HG02970 (cell line): ENCODE data around the gene PDPK1.

Source experiments
- ATAC-seq: cut with Tn5 transposase; IDR thresholded peaks from one replicate; pipeline ENCODE4 v1.9.1; 2021; ENCODE audit warnings: mild to moderate bottlenecking, moderate library complexity, moderate number of reproducible peaks; ENCODE audit not compliant: unreplicated experiment, low FRiP score

Gene PDPK1

DNA sequence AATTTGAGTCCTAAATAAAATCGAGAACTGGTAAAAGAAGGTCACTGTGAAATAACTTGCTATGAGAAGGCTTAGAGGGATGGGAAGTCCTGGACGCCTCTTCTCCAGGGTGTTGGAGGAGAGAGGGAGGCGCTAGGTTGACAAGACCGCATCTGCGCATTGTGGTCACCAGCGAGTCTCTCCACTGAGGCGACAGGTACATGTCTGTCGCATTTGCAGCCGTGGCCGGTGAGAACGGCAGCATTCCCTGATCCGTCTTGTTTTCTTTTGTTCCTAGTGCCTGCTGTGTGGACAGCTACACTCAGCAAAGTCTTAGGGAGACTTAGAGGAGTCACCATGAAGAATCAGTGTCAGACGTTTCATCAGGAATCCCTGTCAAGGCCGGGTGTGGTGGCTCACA is 32.1 kb upstream of the PDPK1 start:
- ATAC-seq = no peak

DNA sequence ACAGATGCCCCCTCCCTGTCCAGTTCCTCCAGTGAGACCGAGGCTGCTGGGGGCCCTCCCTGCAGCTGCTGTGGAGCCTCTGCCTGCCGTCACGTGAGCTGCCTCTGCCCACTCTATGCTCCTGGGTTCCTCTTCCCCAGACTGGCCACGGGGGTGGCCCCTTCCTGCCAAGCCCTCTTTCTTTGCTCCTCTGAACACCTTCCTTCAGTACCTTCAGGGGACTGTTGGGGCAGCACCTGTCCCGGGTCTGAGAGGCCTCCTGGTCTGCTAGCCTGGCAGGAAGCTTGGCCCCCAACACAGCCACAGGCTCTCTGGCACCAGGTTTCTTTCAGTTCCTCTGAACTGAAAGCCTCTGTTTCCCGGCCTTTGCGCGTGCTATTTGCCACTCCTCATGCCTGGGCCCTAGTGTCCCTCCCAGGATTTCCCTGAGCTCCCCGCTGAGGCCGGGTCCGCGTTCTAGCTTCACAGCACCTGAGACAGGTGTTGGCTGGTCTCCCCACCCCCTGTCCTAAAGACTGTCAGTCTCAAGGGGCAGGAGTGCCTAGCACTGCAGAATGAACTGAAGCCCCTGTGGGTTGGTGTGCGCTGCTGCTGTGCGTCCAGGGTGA is 30.7 kb upstream of the PDPK1 start:
- ATAC-seq = no peak

DNA sequence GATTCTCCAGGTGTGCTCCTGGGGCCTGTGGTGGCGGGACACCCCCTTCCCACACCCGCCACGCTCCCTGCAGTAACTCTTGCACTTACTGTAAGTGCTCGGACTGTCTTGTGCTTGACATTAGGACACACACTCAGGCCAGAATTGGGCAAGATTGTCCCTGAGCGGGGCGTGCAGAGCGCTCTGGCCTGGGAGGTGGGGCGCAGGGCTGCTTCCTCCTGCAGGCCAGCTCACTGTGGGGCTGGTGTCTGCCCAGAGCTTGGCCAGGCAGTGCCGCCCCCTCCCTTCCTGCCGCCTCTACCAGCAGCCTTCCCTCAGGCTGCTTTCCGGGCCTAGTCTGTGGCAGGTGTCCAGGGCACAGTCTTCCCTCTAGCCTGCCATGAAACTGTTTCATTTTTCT is 30.2 kb upstream of the PDPK1 start:
- ATAC-seq = no peak

DNA sequence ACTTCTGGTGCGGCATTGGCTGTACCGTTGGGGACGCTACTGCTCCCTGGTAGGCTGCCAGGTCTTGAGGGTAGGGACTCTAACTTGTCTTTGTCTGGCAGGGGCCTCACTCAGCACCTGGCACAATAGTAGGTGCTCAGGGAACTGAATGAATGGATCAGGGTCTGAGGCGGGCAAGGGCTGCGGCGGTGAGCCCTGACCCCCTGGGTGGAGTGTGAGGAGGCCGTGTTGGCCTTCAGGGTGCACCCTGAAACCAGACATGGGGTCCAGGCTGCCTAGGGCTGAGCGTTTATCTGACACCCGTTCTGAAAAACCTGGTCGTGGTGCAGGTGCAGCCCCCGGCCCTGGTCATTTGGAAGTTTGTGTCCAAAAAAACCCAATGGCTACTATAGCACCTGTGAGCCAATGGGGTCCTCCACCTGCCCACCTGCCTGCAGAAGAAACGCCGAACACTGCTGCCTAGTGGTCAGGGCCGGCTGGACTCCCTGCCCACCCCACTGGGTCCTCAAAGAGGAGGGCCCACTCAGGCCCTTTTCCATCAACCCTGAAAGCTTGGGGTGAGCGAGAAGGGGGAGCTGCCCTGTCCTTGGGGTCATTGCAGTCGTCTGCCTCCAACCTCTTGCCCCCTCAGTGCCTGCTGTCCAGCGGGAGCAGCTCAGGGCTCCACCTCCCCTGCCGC is 29.0 kb upstream of the PDPK1 start:
- no peak for ATAC-seq

DNA sequence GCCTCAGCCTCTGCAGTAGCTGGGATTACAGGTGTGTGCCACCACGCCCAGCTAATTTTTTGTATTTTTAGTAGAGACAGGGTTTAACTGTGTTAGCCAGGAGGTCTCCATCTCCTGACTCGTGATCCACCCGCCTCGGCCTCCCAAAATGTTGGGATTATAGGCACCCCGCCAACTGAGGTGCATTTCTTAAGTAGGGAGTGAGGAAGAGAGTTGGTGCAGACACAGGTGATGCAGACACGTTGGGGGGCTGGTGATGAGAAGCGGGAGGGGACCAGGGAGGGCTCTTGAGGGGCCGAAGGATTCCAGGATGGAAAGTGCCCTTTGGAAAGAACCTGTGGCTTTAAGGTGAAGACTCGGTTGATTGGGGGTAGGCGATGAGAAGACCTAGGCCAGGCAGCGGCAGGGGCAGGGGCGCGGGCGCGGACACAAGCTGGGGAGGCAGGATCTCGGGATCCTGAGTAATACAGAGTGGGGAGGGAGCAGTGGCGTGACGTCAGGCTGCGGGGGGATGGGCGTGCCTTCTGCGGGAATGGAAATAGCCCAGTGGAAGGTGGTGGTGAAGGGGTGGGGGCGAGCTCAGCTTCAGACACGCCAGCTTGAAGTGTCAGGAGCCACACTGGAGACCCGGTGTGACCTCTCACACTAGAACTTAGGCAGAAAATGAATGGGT is 26.6 kb upstream of the PDPK1 start:
- ATAC-seq = no peak

DNA sequence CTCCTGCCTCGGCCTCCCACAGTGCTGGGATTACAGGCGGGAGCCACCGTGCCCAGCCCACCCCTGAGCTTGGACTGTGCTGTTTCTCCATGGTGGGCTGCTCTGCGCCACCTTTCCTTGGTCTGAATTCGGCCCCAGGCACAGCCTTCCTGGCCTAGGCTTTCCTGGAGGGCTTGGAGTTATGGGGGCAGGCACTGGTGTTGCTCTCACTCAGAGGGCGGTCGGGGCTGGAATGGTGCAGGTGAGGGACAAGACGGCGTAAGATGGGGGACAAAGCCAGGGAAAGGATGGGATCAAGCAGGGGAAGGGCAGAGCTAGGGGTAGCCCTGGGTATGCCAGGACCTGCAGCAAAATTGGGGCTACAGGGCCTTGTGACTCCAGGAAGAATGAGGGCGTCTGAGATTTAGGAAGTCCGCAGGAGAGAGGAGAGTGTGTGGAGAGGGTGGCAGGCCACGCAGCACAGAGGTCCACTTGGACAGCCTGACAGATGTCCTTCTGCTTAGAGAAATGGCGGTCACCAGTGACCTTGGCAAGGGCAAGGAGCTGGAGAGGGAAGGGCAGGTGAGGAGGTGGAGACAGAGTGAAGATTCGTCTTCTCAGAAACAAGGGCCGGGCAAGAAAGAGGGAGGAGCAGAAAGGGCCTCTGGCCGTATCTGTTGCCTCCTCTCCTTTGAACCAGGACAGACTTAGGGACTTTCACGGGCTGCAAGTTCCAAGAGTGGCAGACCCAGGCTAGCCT is 25.7 kb upstream of the PDPK1 start:
- no peak for ATAC-seq

DNA sequence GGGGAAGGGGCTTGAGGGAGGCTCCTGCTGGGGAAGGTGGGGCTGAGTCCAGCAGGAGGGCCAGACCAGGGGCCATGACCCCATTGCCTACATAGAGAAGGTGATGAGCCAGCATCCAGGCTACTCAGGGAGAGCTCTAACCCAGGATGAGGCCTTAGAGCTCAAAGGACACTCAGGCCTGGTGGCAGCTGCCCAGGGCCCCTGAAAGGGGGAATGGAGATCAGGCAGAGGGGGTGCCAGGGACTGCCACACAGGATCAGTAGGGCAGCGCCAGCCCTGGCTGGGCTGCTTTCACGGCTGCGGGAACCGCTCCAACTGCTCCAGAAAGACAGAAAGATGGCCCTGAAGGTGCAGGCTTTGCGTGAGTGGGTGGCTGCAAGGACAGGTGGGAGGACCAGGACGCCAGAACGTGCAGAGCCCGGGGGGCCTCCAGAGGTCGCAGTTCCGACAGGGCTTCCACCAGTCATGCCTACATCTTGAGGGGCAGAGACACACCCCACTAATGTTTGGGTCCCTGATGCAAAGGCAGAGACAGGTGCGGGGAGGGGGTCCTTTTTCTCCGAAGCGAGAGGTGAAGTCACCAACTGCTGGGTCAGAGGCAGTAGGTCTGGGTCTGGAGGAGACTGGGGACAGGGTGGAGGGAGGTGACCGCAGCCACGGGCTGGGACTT is 25.0 kb upstream of the PDPK1 start:
- peak; percentile 15 for ATAC-seq

DNA sequence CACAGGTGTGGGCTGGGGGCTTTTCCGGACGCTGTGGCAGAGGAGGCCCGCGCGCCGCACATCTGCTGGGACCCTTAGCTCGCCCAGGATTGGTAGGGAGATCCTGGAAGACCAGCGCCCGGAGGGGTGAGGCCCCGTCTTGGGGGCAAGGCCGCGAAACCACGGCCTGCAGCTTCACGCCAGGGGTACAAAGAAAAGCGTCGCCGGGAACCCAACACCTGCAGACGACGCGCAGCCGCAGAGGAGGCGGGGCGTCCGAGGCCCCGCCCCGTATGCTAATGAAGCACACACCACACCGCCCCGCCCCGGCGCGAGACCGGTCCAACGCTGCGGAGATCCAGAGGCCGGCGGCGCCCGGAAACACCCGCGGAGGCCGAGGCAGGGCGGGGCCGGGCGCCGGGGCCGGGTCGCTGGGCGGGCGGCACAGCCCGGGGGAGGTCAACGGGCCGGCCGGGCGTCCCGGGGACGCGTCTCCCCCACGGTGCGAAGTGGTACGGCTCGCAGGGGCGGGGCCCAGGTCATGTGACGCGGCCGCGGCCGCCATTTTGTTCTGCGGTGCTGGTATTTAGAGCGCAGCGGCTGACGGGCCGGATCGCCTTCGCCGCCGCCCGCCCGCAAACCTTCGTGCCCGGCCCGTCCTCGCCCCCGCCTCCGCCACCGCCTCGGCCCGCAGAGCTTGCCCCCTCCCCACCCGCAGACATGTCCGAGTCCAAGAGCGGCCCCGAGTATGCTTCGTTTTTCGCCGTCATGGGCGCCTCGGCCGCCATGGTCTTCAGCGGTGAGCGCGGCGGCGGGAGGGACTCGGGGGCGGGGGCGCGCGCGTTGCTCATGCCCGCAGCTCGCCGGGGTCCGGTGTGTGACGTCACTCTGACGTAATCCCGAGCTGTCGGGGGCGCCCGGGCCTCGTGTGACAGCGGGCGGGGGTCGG is 24.2 kb upstream of the PDPK1 start, which contains the start of gene ATP6V0C:
ATP6V0C (plus strand) TSS at position 548 of the 928 bp plus-strand sequence; CDS start at position 700, 152 bp downstream.
- ATAC-seq = peak; percentile 68

DNA sequence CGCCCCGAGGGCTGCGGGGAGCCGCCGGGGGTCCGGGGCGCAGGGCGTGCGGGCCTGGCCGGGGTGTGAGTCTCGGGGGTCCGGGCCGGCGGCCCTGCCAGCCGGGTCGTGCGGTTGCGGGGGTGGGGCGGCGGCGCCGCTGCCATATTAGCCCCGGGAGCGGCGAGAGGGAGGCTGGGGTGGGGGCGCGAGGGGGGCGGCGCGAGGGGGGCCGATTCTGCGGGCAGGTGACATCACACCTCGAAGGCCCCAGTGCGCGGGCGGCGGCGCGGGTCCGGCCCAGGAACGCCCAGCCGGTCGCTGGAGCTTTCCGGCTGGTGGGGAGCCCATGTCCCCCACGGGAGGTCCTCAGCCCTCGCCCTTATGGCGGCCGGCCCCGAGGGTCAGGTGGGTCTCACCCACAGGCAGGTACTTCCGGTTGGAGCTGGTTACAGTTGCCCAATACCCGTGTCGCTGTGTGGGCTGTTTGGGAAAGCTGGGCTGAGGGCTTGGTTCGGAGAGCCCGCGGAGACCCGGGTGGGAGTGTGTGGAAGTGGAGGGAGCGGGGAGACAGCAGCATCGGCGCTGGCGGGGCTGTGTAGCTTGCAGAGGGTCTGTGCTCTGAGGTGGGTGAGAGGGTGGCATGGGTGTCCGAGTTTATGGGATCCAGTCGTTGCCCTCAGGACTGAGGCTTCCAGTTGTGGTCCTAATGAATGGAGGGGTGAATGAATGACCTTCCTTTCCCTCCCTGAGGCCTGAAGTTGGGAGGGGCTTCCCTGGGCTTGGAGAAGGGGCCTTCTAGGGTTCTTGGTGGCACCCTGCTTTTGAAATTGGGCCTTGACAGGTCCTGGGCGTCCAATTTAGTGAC is 23.3 kb upstream of the PDPK1 start:
- no peak for ATAC-seq

DNA sequence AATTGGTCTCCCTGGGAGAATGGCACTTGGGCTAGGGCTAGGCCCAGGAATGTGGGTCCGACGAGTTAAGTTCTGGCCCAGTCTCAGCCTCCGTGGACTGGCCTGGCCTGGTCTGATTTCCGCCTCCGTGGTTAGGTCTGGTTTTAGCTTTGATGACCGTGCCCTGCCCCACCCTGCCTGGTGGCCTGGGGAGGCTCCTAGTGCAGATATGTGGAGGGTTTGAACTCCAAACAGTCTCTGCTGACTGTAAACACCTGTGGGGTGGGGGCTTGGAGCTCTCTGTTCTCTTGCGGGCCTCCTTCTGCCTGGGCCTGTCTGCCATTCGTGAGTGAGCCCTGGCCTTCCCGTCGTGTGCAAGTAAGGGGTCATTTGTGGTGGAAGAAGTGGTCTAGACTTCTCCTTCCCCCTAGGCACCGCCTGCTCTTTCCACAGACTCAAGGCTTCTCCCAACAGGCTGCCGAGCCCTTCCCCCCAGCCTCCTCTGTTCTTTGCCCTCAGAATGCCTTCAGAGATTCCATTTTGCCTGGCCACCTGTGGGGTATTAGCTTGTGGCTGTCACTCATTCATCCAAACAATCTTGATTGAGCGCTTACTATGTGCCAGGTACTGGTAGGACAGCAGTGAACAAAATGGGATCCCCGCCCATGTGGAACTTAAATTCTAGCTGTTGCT is 22.5 kb upstream of the PDPK1 start:
- no peak for ATAC-seq

DNA sequence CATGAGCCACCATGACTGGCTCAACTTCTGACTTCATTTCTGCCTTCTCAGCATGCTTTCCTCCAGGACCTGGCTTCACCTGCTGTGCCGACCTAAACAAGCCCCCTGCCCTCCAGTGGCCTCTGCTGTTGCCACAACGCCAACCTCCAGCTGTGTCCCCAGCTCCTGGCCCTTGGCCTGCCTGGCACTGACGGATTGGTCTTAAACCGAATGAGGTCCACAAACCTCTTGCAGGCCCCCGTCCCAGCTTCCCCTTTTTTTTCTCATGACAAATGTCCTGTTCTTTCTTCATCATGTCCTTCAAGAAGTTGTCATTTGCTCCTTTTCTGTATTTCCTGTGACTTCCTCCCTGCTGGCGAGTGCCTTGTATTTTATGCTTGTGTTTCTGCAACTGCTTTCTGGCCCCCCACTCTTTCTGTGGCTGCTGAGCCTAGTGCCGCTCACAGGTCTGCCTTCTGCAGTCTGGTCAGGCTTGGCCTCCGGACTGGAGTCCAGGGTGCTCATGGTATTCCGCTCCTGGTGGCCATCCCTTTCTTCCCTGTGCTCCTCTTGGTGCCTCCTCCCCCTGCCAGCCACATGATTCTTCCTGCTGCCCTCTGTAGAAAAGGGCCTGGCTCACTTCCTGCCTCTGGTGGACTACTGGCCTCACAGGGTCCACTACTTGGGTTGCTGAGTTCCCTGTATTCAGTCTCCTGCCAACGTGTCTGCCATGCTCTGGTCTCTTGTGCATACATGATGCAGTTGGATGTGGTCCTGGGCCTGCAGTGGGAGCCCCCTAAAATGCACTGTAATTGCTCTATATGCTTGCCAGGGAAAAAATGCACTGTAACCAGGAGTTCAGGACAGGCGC is 21.2 kb upstream of the PDPK1 start:
- no peak for ATAC-seq

DNA sequence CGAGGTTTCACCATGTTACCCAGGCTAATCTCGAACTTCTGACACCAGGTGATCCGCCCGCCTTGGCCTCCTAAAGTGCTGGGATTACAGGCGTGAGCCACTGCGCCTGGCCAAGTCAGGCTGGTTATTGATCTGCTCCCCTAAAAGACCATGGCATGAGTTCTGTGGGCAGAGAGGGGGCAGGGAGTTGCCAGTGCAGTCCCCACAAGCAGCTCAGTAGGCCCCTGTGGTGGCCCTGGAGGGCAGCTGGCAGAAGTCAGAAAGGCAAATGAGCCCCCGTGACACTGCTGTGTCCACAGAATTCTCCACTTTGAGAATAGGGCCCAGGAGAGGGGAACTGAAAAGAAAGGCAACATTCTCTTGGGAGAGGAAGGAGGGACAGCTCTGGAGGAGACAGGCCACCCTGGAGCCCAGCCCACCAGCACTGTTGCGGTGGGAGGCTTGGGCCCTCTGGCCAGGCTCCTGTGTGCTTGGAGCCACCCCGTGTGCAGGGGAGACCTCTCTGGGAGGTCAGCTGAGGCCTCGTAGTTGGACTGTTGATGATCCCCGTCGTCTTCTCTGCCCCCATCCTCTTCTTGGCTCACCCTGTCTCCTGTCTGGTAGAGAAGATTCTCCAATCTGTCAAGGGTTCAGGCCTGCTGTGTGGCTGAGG is 19.7 kb upstream of the PDPK1 start:
- no peak for ATAC-seq

DNA sequence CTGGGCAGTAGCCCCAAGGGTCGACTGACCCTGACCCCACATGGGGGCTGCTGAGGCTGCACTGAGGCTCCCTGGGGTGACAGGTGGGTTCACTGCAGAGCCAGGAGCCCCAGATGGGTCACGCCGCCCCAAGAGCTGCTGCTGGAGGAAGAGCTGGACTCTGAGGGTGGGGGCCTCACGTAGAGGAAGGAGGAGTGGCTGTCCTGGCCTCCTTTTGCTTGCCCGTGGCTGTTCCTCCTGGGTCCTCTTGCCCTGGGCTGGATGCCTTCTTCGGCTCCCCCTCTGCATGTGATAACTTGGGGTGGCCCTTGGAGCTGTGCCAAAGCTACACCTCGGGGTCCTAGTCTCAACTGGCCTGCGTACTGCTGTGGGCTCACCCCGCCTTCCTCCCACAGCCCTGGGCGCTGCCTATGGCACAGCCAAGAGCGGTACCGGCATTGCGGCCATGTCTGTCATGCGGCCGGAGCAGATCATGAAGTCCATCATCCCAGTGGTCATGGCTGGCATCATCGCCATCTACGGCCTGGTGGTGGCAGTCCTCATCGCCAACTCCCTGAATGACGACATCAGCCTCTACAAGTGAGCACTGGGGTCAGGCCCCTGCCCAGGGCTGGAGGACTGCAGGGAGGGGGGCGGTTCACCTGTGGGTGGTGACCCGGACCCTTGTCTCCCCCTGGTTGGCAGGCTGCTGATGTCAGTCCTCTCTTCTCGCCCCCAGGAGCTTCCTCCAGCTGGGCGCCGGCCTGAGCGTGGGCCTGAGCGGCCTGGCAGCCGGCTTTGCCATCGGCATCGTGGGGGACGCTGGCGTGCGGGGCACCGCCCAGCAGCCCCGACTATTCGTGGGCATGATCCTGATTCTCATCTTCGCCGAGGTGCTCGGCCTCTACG is 18.8 kb upstream of the PDPK1 start:
- ATAC-seq = no peak

DNA sequence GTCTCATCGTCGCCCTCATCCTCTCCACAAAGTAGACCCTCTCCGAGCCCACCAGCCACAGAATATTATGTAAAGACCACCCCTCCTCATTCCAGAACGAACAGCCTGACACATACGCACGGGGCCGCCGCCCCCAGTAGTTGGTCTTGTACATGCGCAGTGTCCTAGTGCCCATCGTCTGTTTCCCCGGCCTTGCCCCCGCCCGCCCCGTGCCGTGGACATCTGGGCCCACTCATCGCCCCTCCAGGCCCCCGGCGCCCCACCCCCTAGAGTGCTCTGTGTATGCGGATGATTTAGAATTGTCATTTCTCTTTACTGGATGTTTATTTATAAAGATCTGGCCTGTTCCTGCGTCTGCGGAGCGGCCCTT is 18.1 kb upstream of the PDPK1 start:
- ATAC-seq = no peak

DNA sequence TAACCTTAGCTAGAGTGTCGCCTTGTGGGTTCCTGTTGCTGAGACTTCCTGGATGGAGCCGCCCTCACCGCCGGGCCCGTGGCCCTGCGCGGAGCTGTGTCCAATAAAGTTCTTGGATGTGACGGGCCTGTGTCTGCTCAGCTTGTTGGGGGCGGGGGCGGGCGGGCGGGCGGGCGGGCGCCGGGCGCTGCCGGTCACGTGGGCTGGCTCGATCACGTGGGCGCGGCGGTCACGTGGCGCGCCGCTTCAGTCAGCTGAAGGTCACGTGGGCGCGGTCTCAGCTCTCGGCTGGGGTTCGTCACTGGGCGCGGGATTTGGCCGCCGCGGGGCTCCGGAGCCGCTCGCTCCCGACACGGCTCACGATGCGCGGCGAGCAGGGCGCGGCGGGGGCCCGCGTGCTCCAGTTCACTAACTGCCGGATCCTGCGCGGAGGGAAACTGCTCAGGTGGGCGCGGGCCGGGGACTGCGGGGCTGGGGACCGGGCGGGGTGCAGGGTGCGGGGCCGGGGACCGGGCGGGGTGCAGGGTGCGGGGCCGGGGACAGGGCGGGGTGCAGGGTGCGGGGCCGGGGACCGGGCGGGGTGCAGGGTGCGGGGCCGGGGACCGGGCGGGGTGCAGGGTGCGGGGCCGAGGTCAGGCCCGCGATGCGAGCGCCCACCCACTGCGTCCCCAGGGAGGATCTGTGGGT is 17.6 kb upstream of the PDPK1 start, which contains the start of gene AMDHD2:
AMDHD2 (plus strand) TSS at position 275 of the 687 bp plus-strand sequence; CDS start at position 363, 88 bp downstream.
- no peak for ATAC-seq
